ENCODE measurements around the gene PLLP. TPM values are rescaled to one million over a fixed set of nuclear protein-coding genes. Genes with fewer than 3 reads are reported as not detected.

The PLLP gene
- polyA plus RNA-seq, 3 donors, result 0.52 to 1.2 (median 0.97) TPM

DNA sequence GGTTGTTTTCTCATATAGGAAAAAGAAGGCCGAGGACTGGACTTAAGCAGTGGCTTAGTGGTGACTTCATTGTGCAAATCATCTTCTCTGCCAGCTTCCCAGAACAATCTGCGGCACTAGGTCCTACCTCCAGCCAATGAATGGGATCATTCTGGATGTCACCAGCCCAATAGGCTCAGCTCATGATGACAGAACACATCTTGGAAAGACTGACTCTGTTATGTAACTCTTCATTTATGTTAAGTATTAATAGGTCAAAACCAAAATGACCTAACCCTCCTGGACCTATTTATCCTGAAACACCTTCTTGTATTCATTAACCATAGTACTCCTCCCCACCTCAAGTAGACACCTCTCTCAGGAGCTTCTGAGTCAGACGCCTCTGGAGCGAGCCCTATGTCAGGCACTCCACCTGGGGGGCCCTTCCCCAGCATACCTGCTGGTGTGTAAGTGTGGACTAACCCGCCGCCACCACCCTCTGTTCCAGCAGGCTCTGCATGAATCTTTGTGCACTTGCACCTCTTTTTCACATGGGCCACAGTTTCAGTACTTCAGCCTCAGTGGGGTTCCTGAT lies 32.2 kb downstream of the PLLP start:
- Histone ChIP-seq H3K4me1 (ENCODE audit: control insufficient read depth in 1 of 2, insufficient read depth in 2 of 2, low read length in 2 of 2) (no peaks in the 10 kb centered on the region), H3K9ac (ENCODE audit: insufficient read depth, low read length, poor library complexity, severe bottlenecking) (no peak overlapping the region)
- no peaks in the 10 kb centered on the region for H3K4me1 Mint-ChIP-seq

DNA sequence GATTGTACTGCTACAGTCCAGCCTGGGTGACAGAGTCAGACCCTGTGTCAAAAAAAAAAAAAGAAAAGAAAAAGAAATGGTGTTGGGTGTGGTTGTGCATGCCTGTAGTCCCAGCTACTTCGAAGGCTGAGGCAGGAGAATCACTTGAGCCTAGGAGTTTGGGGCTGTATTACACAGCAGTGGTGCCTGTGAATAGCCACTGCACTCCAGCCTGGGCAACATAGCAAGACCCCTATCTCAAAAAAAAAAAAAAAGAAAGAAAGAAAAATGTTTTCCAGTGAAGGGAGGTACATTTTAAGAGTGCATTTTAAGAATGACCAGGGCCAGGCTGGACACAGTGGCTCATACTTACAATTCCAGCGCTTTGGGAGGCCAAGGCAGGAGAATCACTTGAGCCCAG lies 33.1 kb downstream of the PLLP start:
- peaks cover under 1 to 1% of the 10 kb centered on the region in 2 donors for H3K4me1 ChIP-seq (ENCODE audit: control insufficient read depth in 1 of 2, insufficient read depth in 2 of 2, low read length in 2 of 2)
- Mint-ChIP-seq H3K9me3 (no peaks in the 10 kb centered on the region), H3K36me3 (peaks cover 62 to 74% of the 10 kb centered on the region in 2 donors), H3K27me3 (ENCODE audit: low read depth in 3 of 3) (no peaks in the 10 kb centered on the region), H3K4me1 (peaks cover 3% of the 10 kb centered on the region), H3K4me3 (no peak overlapping the region), H3K27ac (no peak overlapping the region)
- peaks cover 6% of the 10 kb centered on the region for H3K79me2 ChIP-seq (ENCODE audit: insufficient read depth, low read length)
- no peaks in the 10 kb centered on the region for H3K9me3 ChIP-seq (replicated peaks in 1 of 2; ENCODE audit: control insufficient read depth in 1 of 2, insufficient read depth in 1 of 2, low read length in 2 of 2)
- intact Hi-C loops (cut with micrococcal nuclease), result no loop called here
- H2AFZ ChIP-seq (ENCODE audit: insufficient read depth, low read depth, low read length, poor library complexity, severe bottlenecking), result no peak overlapping the region
- WGBS (ENCODE audit: insufficient coverage), result no CpG with 5 or more reads among the region's 2 CpGs
- DNase-seq, result no peak
- no peak overlapping the region for H3K4me2 ChIP-seq (replicated peaks; ENCODE audit: extremely low read depth, low read length, poor library complexity, severe bottlenecking)
- TF ChIP-seq, protein P1, sequence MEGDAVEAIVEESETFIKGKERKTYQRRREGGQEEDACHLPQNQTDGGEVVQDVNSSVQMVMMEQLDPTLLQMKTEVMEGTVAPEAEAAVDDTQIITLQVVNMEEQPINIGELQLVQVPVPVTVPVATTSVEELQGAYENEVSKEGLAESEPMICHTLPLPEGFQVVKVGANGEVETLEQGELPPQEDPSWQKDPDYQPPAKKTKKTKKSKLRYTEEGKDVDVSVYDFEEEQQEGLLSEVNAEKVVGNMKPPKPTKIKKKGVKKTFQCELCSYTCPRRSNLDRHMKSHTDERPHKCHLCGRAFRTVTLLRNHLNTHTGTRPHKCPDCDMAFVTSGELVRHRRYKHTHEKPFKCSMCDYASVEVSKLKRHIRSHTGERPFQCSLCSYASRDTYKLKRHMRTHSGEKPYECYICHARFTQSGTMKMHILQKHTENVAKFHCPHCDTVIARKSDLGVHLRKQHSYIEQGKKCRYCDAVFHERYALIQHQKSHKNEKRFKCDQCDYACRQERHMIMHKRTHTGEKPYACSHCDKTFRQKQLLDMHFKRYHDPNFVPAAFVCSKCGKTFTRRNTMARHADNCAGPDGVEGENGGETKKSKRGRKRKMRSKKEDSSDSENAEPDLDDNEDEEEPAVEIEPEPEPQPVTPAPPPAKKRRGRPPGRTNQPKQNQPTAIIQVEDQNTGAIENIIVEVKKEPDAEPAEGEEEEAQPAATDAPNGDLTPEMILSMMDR (IDR thresholded peaks at IDR 0.05), result no peak
- no peak overlapping the region for H3K27ac ChIP-seq (ENCODE audit: low read depth in 1 of 2, low read length in 2 of 2)
- H3K9ac ChIP-seq (ENCODE audit: insufficient read depth, low read length, poor library complexity, severe bottlenecking), result no peak overlapping the region
- no peaks in the 10 kb centered on the region for H3K27me3 ChIP-seq (ENCODE audit: control insufficient read depth in 2 of 2, insufficient read depth in 2 of 2, low read length in 2 of 2)
- H4K20me1 ChIP-seq (ENCODE audit: insufficient read depth, low read length), result no peaks in the 10 kb centered on the region
- no peak overlapping the region for H3K4me3 ChIP-seq (replicated peaks in 1 of 3; ENCODE audit: low read depth in 2 of 3, low read length in 3 of 3)
- peaks cover 62 to 95% of the 10 kb centered on the region in 2 donors for H3K36me3 ChIP-seq (replicated peaks in 1 of 2; ENCODE audit: control insufficient read depth in 1 of 2, insufficient read depth in 2 of 2, low read length in 2 of 2)

More for the DNA sequence above, 32.2 kb downstream of the PLLP start:
- H3K79me2 ChIP-seq (ENCODE audit: insufficient read depth, low read length), result peaks cover 1% of the 10 kb centered on the region
- H2AFZ ChIP-seq (ENCODE audit: insufficient read depth, low read depth, low read length, poor library complexity, severe bottlenecking), result no peak overlapping the region
- H3K9me3 ChIP-seq (replicated peaks in 1 of 2; ENCODE audit: control insufficient read depth in 1 of 2, insufficient read depth in 1 of 2, low read length in 2 of 2), result no peaks in the 10 kb centered on the region
- no peak overlapping the region for H3K4me3 Mint-ChIP-seq
- DNase-seq, result no peak
- no peaks in the 10 kb centered on the region for H3K27me3 ChIP-seq (ENCODE audit: control insufficient read depth in 2 of 2, insufficient read depth in 2 of 2, low read length in 2 of 2)
- peaks cover 61 to 72% of the 10 kb centered on the region in 2 donors for H3K36me3 Mint-ChIP-seq
- no peak overlapping the region for H3K27ac ChIP-seq (ENCODE audit: low read depth in 1 of 2, low read length in 2 of 2)
- no peaks in the 10 kb centered on the region for H4K20me1 ChIP-seq (ENCODE audit: insufficient read depth, low read length)
- no peaks in the 10 kb centered on the region for H3K9me3 Mint-ChIP-seq
- peak overlapping the region in 2 of 7 donors; percentile 18 to 72 for H3K27ac Mint-ChIP-seq
- TF ChIP-seq, protein P1 (IDR thresholded peaks at IDR 0.05), result no peak
- H3K4me3 ChIP-seq (replicated peaks in 1 of 3; ENCODE audit: low read depth in 2 of 3, low read length in 3 of 3), result no peak overlapping the region
- H3K27me3 Mint-ChIP-seq (ENCODE audit: low read depth in 3 of 3), result no peaks in the 10 kb centered on the region
- no peak overlapping the region for H3K4me2 ChIP-seq (replicated peaks; ENCODE audit: extremely low read depth, low read length, poor library complexity, severe bottlenecking)
- peaks cover 62 to 95% of the 10 kb centered on the region in 2 donors for H3K36me3 ChIP-seq (replicated peaks in 1 of 2; ENCODE audit: control insufficient read depth in 1 of 2, insufficient read depth in 2 of 2, low read length in 2 of 2)
- intact Hi-C loops (cut with micrococcal nuclease), result no loop called here
- WGBS (ENCODE audit: insufficient coverage), result 93% methylated on average over 3 of the region's 6 CpGs

Data from CD14-positive monocyte (primary cell).